Stimulated activated CD4-positive, alpha-beta T cell treated with anti-CD3 and anti-CD28 coated beads, Interleukin-15, amount 100 ng/mL, for 48 hours (primary cell): Measurements from ENCODE around the gene HERC2.
"Not testable (repeated sequence)": the region's sequence is repeated elsewhere in the genome, so short reads cannot be mapped to it uniquely, and the experiment has no call there.

Experiments used
- DNase-seq, 2 donors: peaks; one replicate each; pipeline ENCODE4 v3.0.0-alpha.2; 2020; ENCODE audit warnings: low read depth in 2 of 2

HERC2 gene

GRCh38 chr15:28322129-28322588 is at the start of gene HERC2:
HERC2 (minus strand) TSS chr15:28322179; CDS start chr15:28321433, 746 bp downstream.
- not testable (repeated sequence) for DNase-seq

GRCh38 chr15:28365502-28365901 is 43.5 kb upstream of the HERC2 start:
- not testable (repeated sequence) for DNase-seq

- not testable (repeated sequence) for DNase-seq
Observed at GRCh38 chr15:28357984-28358383, 36.0 kb upstream of the HERC2 start, which contains the start of gene GOLGA6L24. GOLGA6L24 (minus strand) TSS chr15:28358084; CDS start chr15:28358023, 61 bp downstream.

- not testable (repeated sequence) for DNase-seq
Observed at GRCh38 chr15:28321358-28322078, 461 bp downstream of the HERC2 start.

- DNase-seq: not testable (repeated sequence)
Observed at GRCh38 chr15:28319725-28320124, 2.3 kb downstream of the HERC2 start.

GRCh38 chr15:28318828-28319227 is 3.2 kb downstream of the HERC2 start:
- DNase-seq: not testable (repeated sequence)

- not testable (repeated sequence) for DNase-seq
Observed at GRCh38 chr15:28318122-28318521, 3.9 kb downstream of the HERC2 start.

GRCh38 chr15:28316958-28317357 is 5.0 kb downstream of the HERC2 start:
- not testable (repeated sequence) for DNase-seq

GRCh38 chr15:28310454-28310853 is 11.5 kb downstream of the HERC2 start:
- DNase-seq: not testable (repeated sequence)

- DNase-seq: not testable (repeated sequence)
Observed at GRCh38 chr15:28308718-28309117, 13.3 kb downstream of the HERC2 start.

GRCh38 chr15:28305700-28306099 is 16.3 kb downstream of the HERC2 start:
- DNase-seq: not testable (repeated sequence)

- DNase-seq: not testable (repeated sequence)
Observed at GRCh38 chr15:28297434-28297833, 24.5 kb downstream of the HERC2 start.

GRCh38 chr15:28296814-28297213 is 25.2 kb downstream of the HERC2 start:
- not testable (repeated sequence) for DNase-seq

GRCh38 chr15:28295009-28295563 is 26.9 kb downstream of the HERC2 start:
- not testable (repeated sequence) for DNase-seq

GRCh38 chr15:28294560-28294959 is 27.4 kb downstream of the HERC2 start:
- DNase-seq: not testable (repeated sequence)

GRCh38 chr15:28289694-28290463 is 32.1 kb downstream of the HERC2 start:
- no peak for DNase-seq

GRCh38 chr15:28288830-28289693 is 32.9 kb downstream of the HERC2 start:
- DNase-seq: not testable (repeated sequence)

GRCh38 chr15:28286659-28287058 is 35.3 kb downstream of the HERC2 start:
- DNase-seq: not testable (repeated sequence)

- no peak for DNase-seq
Observed at GRCh38 chr15:28286031-28286430, 35.9 kb downstream of the HERC2 start.

- DNase-seq: no peak
Observed at GRCh38 chr15:28281876-28282275, 40.1 kb downstream of the HERC2 start.

- DNase-seq: no peak
Observed at GRCh38 chr15:28274635-28275034, 47.3 kb downstream of the HERC2 start.
